HFFc6 (cell line): Measurements from ENCODE around the gene E2F1. TPM values are rescaled to one million over a fixed set of nuclear protein-coding genes. Genes with fewer than 3 reads are reported as not detected.

Experiments
- DNase-seq: peaks from one replicate; pipeline ENCODE4 v3.0.0-alpha.2; 2018
- H3K27ac Mint-ChIP-seq: 2 replicates; pipeline ENCODE4 v1.8.0; 2020; ENCODE audit warnings: mild to moderate bottlenecking, mixed read lengths
- H3K27me3 Mint-ChIP-seq: 2 replicates; pipeline ENCODE4 v1.8.0; 2021; ENCODE audit warnings: mild to moderate bottlenecking, moderate library complexity, mixed read lengths; ENCODE audit not compliant: insufficient read depth
- H3K36me3 Mint-ChIP-seq: 2 replicates; pipeline ENCODE4 v1.8.0; 2021; ENCODE audit warnings: low read depth, mixed read lengths
- H3K4me1 Mint-ChIP-seq: 2 replicates; pipeline ENCODE4 v1.8.0; 2020; ENCODE audit warnings: low read depth, mixed read lengths
- H3K4me3 Mint-ChIP-seq: 2 replicates; pipeline ENCODE4 v1.8.0; 2020; ENCODE audit warnings: mild to moderate bottlenecking, moderate library complexity, mixed read lengths
- H3K9me3 Mint-ChIP-seq: 2 replicates; pipeline ENCODE4 v1.8.0; 2020; ENCODE audit warnings: mild to moderate bottlenecking, mixed read lengths
- CTCF ChIP-seq: fragments of 200-600 bp; sonication (generic); IDR thresholded peaks from 2 replicates; pipeline ENCODE4 v1.5.0; 2021; ENCODE audit warnings: antibody characterized with exemption, mild to moderate bottlenecking
- total RNA-seq, 6 experiments: library from RNA; stranded (reverse); fragmentation: NEBNext Ultra II Directional; extraction: Animal tissue kit (Norgen Biotek cat#: 25700); gene quantifications; 2 replicates in 1 of 6; 3 replicates in 5 of 6; pipeline ENCODE4 v1.2.3, GENCODE V29; 2021

The E2F1 gene
- total RNA-seq, 6 experiments from 2014 or later: 11.3 to 21.7 (median 20.2) TPM

- no peak for TF ChIP-seq CTCF
- Mint-ChIP-seq H3K4me1 (peaks cover 41% of the 10 kb centered on the region), H3K27ac (peak overlapping the region; percentile 66), H3K9me3 (no peaks in the 10 kb centered on the region), H3K4me3 (peak overlapping the region; percentile 85), H3K27me3 (peaks cover 2% of the 10 kb centered on the region), H3K36me3 (no peaks in the 10 kb centered on the region)
- no peak for DNase-seq
Observed at GRCh38 chr20:33664085-33664761, 22.0 kb downstream of the E2F1 start.

DNA sequence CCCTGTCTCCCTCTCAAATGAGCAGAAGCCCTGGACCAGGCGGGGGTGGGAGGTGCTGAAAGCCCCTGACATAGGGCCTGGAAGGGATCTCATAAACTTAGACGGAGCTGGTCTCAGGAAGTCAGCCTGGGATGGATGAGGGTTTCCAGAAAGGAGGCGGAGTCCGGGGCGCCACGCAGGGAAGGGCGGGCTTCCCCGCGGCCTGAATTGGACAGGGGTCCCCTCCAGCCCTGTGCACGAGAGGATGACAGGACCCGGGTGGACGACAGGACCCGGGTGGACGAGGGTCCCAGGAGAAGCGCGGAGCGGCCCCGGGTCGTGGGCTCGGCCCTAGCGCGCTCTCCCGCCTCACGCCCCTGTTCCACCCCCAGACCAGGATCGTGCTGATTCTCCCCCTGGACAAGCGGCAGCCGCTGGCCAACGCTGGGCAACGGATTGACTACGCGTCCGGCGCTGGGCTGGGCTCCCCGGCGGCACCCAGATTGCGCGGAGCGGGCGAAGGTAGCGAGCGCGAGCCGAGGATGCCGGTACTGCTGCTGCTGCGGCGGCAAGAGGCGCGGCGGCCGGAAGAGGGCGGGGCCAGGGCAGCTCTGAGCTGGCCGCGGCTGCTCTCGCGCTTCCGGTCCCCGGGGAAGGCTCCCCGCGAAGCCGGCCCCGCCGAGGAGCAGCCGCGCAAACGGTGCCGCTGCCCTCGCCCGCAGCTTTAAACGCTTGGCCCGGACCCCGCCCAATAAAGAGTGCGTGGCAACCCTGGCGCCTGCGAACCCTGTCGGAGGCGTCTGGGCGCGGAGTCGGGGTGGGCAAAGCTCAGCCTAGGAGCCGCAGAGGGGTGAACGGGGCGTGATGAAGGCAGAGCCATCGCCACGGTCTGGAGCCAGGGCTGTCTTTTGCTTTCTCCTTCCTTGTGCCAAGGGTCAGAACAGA lies 22.8 kb downstream of the E2F1 start:
- Mint-ChIP-seq H3K36me3 (no peaks in the 10 kb centered on the region), H3K27ac (peak overlapping the region; percentile 78), H3K4me1 (peaks cover 36% of the 10 kb centered on the region), H3K9me3 (no peaks in the 10 kb centered on the region), H3K27me3 (peaks cover 2% of the 10 kb centered on the region), H3K4me3 (peak overlapping the region; percentile 85)
- peak; percentile 23; the same call in 1 of the 2 replicates for TF ChIP-seq CTCF
- DNase-seq: peak; percentile 54

DNA sequence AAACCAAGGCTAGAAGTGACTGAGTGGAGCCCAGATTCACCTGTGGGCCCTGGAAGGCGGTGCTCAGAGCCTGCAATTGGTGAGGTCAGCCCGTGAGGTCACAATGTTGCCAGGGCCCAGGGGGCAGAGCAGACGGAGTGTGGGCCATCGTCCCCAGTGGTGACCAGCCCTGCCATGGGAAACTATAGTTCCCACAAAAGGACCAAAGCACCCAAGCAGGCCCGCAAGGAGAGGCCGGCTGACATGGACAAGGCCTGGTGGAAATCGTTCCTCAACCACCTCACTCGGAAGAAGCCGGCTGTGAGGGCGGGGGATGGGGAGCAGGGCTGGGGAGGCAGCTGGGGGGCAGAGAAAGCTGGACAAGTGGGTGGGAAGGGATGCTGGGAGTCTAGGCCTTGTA lies 24.0 kb downstream of the E2F1 start, which contains the start of gene C20orf144:
Gene C20orf144 (plus strand): TSS at position 156 of the 400 bp plus-strand sequence. CDS start 19 bp downstream, at position 175.
- Mint-ChIP-seq H3K4me1 (peaks cover 32% of the 10 kb centered on the region), H3K27me3 (peaks cover 2% of the 10 kb centered on the region), H3K36me3 (no peaks in the 10 kb centered on the region), H3K9me3 (no peaks in the 10 kb centered on the region), H3K4me3 (peak within 1 kb of the TSS; percentile 85), H3K27ac (peak within 1 kb of the TSS; percentile 78)
- no peak for DNase-seq
- no peak for TF ChIP-seq CTCF

- H3K27ac Mint-ChIP-seq: peak overlapping the region; percentile 16; the same call in 1 of the 2 replicates
- H3K9me3 Mint-ChIP-seq: no peaks in the 10 kb centered on the region
- H3K27me3 Mint-ChIP-seq: no peaks in the 10 kb centered on the region; the same call in none of the 2 replicates
- no peak for TF ChIP-seq CTCF
- no peak overlapping the region for H3K4me3 Mint-ChIP-seq
- peaks cover 23% of the 10 kb centered on the region for H3K4me1 Mint-ChIP-seq
- H3K36me3 Mint-ChIP-seq: no peaks in the 10 kb centered on the region
- no peak for DNase-seq
Observed at GRCh38 chr20:33660685-33661058, 25.5 kb downstream of the E2F1 start.

- no peak for DNase-seq
- Mint-ChIP-seq H3K36me3 (no peaks in the 10 kb centered on the region), H3K9me3 (no peaks in the 10 kb centered on the region), H3K27ac (no peak overlapping the region), H3K4me1 (peaks cover 18% of the 10 kb centered on the region), H3K27me3 (no peaks in the 10 kb centered on the region; the same call in none of the 2 replicates), H3K4me3 (no peak overlapping the region)
- no peak for TF ChIP-seq CTCF
Observed at GRCh38 chr20:33660035-33660684, 26.0 kb downstream of the E2F1 start.
